IPS-NIHi11 (cell line): ENCODE data around the gene EYS.

ENCODE experiments used
- DNase-seq: peaks from one replicate; pipeline ENCODE4 v3.0.0; 2012; ENCODE audit warnings: mixed read lengths, low spot score

The EYS gene

DNA sequence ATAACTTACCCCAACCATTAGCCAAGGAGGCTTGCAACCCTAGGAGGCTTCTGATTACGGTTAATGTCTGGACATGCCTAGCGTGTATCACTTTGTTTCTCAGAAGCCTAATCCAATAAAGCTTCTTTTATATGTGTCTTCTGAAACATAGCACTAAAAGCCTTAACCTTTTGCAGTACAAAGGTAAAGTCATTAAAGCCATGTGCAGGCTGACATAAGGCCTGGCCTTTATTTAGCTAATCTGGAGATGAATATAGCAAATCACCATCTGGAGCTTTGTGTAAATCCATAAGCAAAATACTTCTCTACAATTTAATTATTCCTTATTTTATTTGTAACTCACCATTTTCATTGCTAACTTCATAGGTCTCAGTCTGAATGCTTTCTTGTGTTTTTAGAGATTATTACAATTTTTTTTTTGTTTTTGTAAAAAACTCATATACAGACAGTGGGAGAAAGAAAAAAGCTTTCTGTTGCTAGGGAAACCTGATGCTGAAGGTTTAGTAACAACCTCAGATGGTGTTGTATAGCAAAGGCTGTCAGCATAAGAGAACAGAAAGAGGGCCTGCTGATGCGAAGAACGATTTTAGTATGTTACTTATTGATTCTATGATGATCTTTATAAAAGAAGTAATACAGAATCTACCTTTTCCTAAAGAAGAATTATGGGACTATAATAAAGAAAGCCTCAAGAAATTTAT, at the start of gene EYS:
Gene EYS, minus strand, starts transcription at position 101 of the 701 bp plus-strand sequence. CDS start 211,816 bp downstream, outside the sequence.
- peak; percentile 7 for DNase-seq

DNA sequence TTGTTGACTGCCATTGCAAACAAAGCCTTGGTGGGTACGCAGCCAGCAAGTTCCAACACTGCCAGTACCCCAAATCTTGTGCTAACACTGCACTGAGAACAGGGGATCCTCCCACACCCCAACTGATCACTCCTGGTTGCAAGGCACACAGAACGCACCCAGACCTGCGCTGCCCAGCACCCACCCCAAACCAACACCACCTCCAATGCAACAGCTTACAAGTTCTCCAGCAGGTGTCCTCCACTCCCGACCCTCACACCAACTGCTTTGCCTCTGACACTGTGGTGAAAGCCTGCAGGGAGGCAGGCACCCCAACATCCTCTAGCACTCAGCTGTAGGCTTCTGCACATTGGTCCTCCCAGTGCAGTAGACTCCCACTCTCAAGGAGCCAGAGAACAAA, 39.3 kb upstream of the EYS start:
- DNase-seq = no peak

GRCh38 chr6:65745614-65746013, 38.6 kb upstream of the EYS start:
- DNase-seq = no peak

DNA sequence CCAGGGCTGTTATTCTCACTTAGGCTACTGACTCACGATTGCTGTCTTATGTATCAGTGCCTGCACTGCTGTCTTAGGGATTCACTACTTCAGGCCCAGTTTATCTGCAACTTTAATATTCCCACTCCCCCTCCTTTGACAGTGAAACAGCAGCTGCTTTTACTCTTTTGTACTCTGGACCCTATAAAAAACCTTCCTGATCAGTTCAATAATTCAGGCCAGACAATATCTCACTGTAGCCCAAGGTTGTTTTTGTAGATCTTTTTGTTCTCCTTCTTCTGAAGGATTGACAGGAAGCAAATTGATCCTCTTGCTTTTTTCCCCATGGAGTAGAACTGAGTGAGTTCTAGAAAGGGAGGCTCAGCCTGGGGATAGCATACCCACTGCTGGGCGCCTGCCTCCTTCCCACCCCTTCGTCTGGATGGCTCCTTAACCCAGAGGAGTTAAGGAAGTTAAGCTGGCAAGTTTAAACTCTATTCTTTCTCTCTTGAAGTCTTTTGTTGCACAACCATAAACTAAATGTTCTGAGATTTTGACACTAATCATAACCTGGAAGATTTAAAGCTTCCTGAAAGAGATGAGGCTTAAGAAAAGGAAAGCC, 22.0 kb upstream of the EYS start:
- DNase-seq = no peak

GRCh38 chr6:65719101-65719500, 12.1 kb upstream of the EYS start:
- no peak for DNase-seq

GRCh38 chr6:65711531-65711930, 4.5 kb upstream of the EYS start:
- no peak for DNase-seq

DNA sequence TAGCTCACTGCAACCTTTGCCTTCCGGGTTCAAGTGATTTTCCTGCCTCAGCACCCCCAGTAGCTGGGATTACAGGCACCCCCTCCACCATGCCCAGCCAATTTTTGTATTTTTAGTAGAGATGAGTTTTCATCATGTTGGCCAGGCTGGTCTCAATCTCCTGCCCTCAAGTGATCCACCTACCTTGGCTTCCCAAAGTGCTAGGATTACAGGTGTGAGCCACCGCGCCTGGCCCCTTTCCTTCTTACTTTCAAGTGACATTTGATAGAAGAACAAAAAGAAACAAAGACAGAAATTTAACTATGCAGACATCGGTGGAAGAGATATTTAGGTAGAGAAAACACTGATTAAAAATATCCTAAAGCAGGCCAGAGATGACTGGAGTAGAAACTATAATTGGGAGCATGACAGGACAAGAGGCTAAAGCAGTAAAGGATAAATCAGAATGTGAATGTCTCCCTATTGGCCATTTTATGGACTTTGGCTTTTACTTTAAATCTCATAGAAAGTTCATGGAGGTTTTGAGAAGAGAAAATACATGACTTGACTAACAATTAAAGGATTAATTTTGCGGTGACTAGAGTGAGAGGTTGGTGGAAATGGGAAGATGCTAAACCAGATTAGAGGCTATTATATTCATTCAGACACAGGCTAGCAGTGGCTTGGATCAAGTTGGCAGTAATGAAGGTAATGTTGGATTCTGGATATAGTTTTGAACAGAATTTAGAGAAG, 2.2 kb upstream of the EYS start:
- DNase-seq = no peak

GRCh38 chr6:65708162-65708561, 1.1 kb upstream of the EYS start:
- no peak for DNase-seq

GRCh38 chr6:65706436-65706835, 590 bp downstream of the EYS start:
- DNase-seq = no peak

DNA sequence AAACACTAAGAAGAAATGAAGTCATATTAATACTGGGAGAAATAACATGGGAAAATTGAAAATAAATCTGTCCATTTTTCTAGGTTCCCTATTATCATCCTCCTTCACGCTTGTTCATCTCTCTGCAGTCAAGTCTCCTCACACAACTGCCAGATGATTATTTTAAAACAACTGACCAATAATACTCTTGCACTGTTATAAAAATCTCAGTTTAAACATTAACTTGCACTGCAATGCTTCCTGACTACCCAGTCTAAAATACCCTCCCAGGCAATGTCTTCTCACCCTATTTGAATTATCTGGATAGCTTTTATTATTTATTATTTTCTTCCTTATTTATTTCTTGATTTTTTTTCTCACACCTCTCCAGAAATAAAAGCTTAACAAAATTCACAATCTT, 5.7 kb downstream of the EYS start:
- no peak for DNase-seq

DNA sequence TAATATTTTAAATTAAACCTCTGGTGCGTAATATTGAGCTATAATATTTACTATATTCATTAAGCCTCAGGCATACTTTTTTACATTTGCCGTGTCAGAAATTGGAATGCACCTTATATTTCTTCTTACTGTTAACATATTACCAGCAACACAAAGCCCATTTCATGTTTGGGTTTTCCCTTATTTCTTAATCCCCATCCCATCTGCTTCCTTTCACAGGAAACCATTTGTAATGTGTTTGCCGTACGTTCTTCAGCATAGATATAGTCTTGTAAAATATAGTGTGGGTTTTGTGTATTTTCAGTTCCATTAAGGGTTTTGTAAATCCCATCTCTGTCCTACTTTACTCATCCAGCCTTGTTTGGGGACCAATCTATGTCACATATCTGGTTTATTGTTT, 6.5 kb downstream of the EYS start:
- no peak for DNase-seq

DNA sequence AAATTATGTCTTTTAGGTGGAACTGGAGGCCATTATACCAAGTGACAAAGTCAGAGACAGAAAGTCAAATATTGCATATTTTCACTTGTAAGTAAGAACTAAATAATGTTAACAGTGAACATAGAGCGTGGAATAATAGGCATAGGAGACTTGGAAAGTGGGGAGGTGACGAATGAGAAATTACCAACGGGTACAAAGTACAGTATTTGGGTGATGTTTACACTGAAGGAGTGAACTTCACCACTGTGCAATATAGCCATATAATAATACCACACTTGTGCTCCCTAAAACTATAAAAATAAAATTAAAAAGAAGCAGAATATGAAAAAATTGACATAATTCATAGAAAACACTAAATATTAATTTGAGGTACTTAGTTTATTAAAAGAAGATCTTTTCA, 14.9 kb downstream of the EYS start:
- DNase-seq = no peak

DNA sequence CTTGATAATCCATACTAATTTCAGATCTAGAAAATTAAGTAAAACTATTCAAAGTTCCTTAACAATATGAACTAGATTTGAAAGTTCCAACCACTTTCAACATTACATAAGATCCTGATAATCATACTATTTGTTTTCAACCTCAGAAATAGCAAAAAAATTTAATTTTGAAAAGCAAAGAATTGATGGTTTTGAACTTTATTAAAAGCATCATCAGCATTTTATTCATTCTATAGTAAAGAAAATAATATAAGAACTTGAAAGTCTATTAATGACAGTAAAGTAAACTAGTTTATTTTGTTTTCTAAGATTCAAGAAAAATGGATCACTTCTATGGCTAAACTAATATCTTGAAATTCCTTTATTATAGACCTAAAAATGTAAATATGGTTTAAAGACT, 26.8 kb downstream of the EYS start:
- DNase-seq = no peak

GRCh38 chr6:65671922-65672321, 35.1 kb downstream of the EYS start:
- no peak for DNase-seq

GRCh38 chr6:65667916-65668656, 38.9 kb downstream of the EYS start:
- no peak for DNase-seq

GRCh38 chr6:65650086-65650485, 56.9 kb downstream of the EYS start:
- DNase-seq = no peak

DNA sequence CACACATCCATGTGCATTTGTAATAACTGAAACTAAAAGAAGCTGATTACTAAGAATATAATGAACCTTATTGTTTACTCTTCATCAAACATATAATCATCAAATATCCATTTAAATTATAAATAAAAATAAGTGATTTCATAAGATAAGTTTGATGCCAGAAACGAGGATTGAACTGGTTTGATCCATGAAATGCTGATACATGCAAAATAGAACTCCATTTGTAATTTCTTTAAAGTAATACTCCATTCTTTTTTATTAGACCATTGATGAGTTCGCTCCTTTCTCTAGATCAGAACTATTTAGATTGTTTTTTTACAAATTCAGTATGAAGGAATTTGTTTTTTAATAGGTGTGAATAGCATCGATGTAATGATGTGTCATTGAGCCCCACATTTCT, 57.6 kb downstream of the EYS start:
- no peak for DNase-seq

DNA sequence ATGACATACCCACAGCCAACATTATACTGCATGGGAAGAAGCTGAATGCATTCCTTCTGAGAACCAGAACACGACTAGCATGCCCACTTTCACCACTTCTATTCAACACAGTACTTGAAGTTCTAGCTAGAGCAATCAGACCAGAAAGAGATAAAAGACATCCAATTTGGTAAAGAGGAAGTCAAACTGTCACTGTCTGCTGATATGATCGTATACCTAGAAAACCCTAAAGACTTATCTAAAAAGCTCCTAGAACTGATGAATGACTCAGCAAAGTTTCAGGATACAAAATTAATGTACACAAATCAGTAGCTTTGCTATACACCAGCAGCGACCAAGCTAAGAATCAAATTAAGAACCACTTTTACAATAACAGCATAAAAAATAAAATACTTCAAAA, 60.5 kb downstream of the EYS start:
- no peak for DNase-seq

- no peak for DNase-seq
These were observed 64.2 kb downstream of the EYS start for GRCh38 chr6:65642776-65643175.

- peak; percentile 16 for DNase-seq
These were observed 68.8 kb downstream of the EYS start for GRCh38 chr6:65638047-65638831.

- DNase-seq = no peak
These were observed 69.6 kb downstream of the EYS start for GRCh38 chr6:65637289-65638046.
